T47D (cell line): ENCODE data around the gene GPER1.
"Not testable (repeated sequence)": the region's sequence is repeated elsewhere in the genome, so short reads cannot be mapped to it uniquely, and the experiment has no call there.

Experiments
- DNase-seq, 2 experiments: peaks; one replicate each; pipeline versions ENCODE4 v3.0.0 to v3.0.0-alpha.2; 2011 to 2012; ENCODE audit warnings: low read depth in 1 of 2, low spot score in 1 of 2
- JUND ChIP-seq: IDR thresholded peaks from 2 replicates; pipeline ENCODE4 v1.6.1; 2012; ENCODE audit warnings: low read depth
- in situ Hi-C: cut with HindIII; loops from 2 replicates; pipeline ENCODE4 v1.10.0; 2016; ENCODE audit warnings: low sequenced_read_pairs, low pct_unique_long_range_greater_than_20kb

GPER1 gene

GRCh38 chr7:1108264-1108920 is 20.5 kb downstream of the GPER1 start:
- no peak for TF ChIP-seq JUND
- in situ Hi-C loops: no loop called here
- no peak for DNase-seq

- DNase-seq: no peak
- in situ Hi-C loops: no loop called here
- no peak for TF ChIP-seq JUND
These were observed 21.8 kb downstream of the GPER1 start for GRCh38 chr7:1109581-1110310.

- DNase-seq: no peak
- in situ Hi-C loops: no loop called here
- no peak for TF ChIP-seq JUND
These were observed 22.4 kb downstream of the GPER1 start for GRCh38 chr7:1110358-1110757.

- in situ Hi-C loops: no loop called here
- no peak for TF ChIP-seq JUND
- no peak for DNase-seq
These were observed 23.2 kb downstream of the GPER1 start for GRCh38 chr7:1111156-1111555.

- no peak for TF ChIP-seq JUND
- in situ Hi-C loops: no loop called here
- DNase-seq: no peak
These were observed 24.2 kb downstream of the GPER1 start for GRCh38 chr7:1112109-1112508.

GRCh38 chr7:1112625-1113547 is 25.0 kb downstream of the GPER1 start:
- in situ Hi-C loops: no loop called here
- no peak for TF ChIP-seq JUND
- no peak for DNase-seq

GRCh38 chr7:1113548-1113885 is 25.6 kb downstream of the GPER1 start:
- in situ Hi-C loops: no loop called here
- no peak for TF ChIP-seq JUND
- no peak for DNase-seq

- TF ChIP-seq JUND: no peak
- in situ Hi-C loops: no loop called here
- DNase-seq: no peak
These were observed 26.2 kb downstream of the GPER1 start for GRCh38 chr7:1114088-1114487.

GRCh38 chr7:1114505-1114904 is 26.6 kb downstream of the GPER1 start:
- no peak for DNase-seq
- in situ Hi-C loops: no loop called here
- TF ChIP-seq JUND: no peak

- in situ Hi-C loops, DNase-seq: not testable (repeated sequence)
These were observed 27.5 kb downstream of the GPER1 start for GRCh38 chr7:1115171-1116045.

GRCh38 chr7:1116383-1117008 is 28.6 kb downstream of the GPER1 start:
- in situ Hi-C loops, DNase-seq: not testable (repeated sequence)
